Measurements from ENCODE around the gene ATP1B1.
"Not testable (repeated sequence)": the region's sequence is repeated elsewhere in the genome, so short reads cannot be mapped to it uniquely, and the experiment has no call there.

ATP1B1 gene

GRCh38 chr1:169118227-169118626, 11.7 kb downstream of the ATP1B1 start:
- no peak for TF ChIP-seq CTCF (IDR thresholded peaks at IDR 0.05; ENCODE audit: borderline replicate concordance, control extremely low read depth, extremely low read depth, insufficient read depth, missing control alignments)
- in situ Hi-C loops (cut with MboI; ENCODE audit: low sequenced_read_pairs, unreplicated experiment) = loop anchor here (10.0 to 25.0 kb wide), 2 partner anchors 227 to 506 kb away; no protein-coding TSS in a partner anchor

GRCh38 chr1:169119405-169119804, 12.9 kb downstream of the ATP1B1 start:
- TF ChIP-seq CTCF (IDR thresholded peaks at IDR 0.05; ENCODE audit: borderline replicate concordance, control extremely low read depth, extremely low read depth, insufficient read depth, missing control alignments) = no peak
- in situ Hi-C loops (cut with MboI; ENCODE audit: low sequenced_read_pairs, unreplicated experiment) = loop anchor here (10.0 to 25.0 kb wide), 2 partner anchors 225 to 507 kb away; no protein-coding TSS in a partner anchor
- no peak for DNase-seq (ENCODE audit: low spot score)

More at GRCh38 chr1:169118227-169118626, 11.7 kb downstream of the ATP1B1 start:
- no peak for DNase-seq (ENCODE audit: low spot score)

- no peak for TF ChIP-seq CTCF (IDR thresholded peaks at IDR 0.05; ENCODE audit: borderline replicate concordance, control extremely low read depth, extremely low read depth, insufficient read depth, missing control alignments)
- DNase-seq (ENCODE audit: low spot score) = no peak
- in situ Hi-C loops (cut with MboI; ENCODE audit: low sequenced_read_pairs, unreplicated experiment) = loop anchor here (25.0 kb wide), 1 partner anchor 508 kb away; no protein-coding TSS in a partner anchor
These were observed 13.6 kb downstream of the ATP1B1 start for GRCh38 chr1:169120066-169120465.

- no peak for DNase-seq (ENCODE audit: low spot score)
- TF ChIP-seq CTCF (IDR thresholded peaks at IDR 0.05; ENCODE audit: borderline replicate concordance, control extremely low read depth, extremely low read depth, insufficient read depth, missing control alignments) = no peak
- in situ Hi-C loops (cut with MboI; ENCODE audit: low sequenced_read_pairs, unreplicated experiment) = loop anchor here (25.0 kb wide), 1 partner anchor 509 kb away; no protein-coding TSS in a partner anchor
These were observed 14.8 kb downstream of the ATP1B1 start for GRCh38 chr1:169121146-169121923.

- no peak for TF ChIP-seq CTCF (IDR thresholded peaks at IDR 0.05; ENCODE audit: borderline replicate concordance, control extremely low read depth, extremely low read depth, insufficient read depth, missing control alignments)
- peak; percentile 49 for DNase-seq (ENCODE audit: low spot score)
- in situ Hi-C loops (cut with MboI; ENCODE audit: low sequenced_read_pairs, unreplicated experiment) = loop anchor here (25.0 kb wide), 1 partner anchor 511 kb away; no protein-coding TSS in a partner anchor
These were observed 16.5 kb downstream of the ATP1B1 start for GRCh38 chr1:169122976-169123375.

- DNase-seq (ENCODE audit: low spot score) = no peak
- no peak for TF ChIP-seq CTCF (IDR thresholded peaks at IDR 0.05; ENCODE audit: borderline replicate concordance, control extremely low read depth, extremely low read depth, insufficient read depth, missing control alignments)
- in situ Hi-C loops (cut with MboI; ENCODE audit: low sequenced_read_pairs, unreplicated experiment) = loop anchor here (25.0 kb wide), 1 partner anchor 512 kb away; no protein-coding TSS in a partner anchor
These were observed 18.0 kb downstream of the ATP1B1 start for GRCh38 chr1:169124459-169124858.

- DNase-seq (ENCODE audit: low spot score); in situ Hi-C loops (cut with MboI; ENCODE audit: low sequenced_read_pairs, unreplicated experiment): not testable (repeated sequence)
These were observed 19.1 kb downstream of the ATP1B1 start for GRCh38 chr1:169125597-169125996.

Measured in GM13976 (cell line).